Epidermal melanocyte (primary cell): ENCODE measurements around the gene PERM1.

ENCODE experiments used
- DNase-seq: peaks from one replicate; pipeline ENCODE4 v3.0.0; 2011; ENCODE audit warnings: low spot score; ENCODE audit not compliant: insufficient read length

Gene PERM1

GRCh38 chr1:966135-966703 lies 15.7 kb downstream of the PERM1 start, which contains the start of gene PLEKHN1:
Gene PLEKHN1 (plus strand): TSS chr1:966482. CDS start chr1:966532, 50 bp downstream.
- DNase-seq = no peak

GRCh38 chr1:965526-966134 lies 16.3 kb downstream of the PERM1 start:
- no peak for DNase-seq

- no peak for DNase-seq
Observed at GRCh38 chr1:964691-965525, 17.0 kb downstream of the PERM1 start.

- no peak for DNase-seq
Observed at GRCh38 chr1:963746-964525, 18.0 kb downstream of the PERM1 start.

- DNase-seq = no peak
Observed at GRCh38 chr1:963301-963651, 18.6 kb downstream of the PERM1 start.

GRCh38 chr1:962381-963300 lies 19.3 kb downstream of the PERM1 start:
- DNase-seq = no peak

- no peak for DNase-seq
Observed at GRCh38 chr1:961132-961669, 20.7 kb downstream of the PERM1 start.

GRCh38 chr1:960363-961131 lies 21.3 kb downstream of the PERM1 start, which contains the start of gene KLHL17:
Gene KLHL17 (plus strand): TSS chr1:960584. CDS start chr1:960694, 110 bp downstream.
- DNase-seq = peak; percentile 92

GRCh38 chr1:959731-960362 lies 22.0 kb downstream of the PERM1 start:
- no peak for DNase-seq

GRCh38 chr1:958823-959730 lies 22.8 kb downstream of the PERM1 start, which contains the start of gene NOC2L:
Gene NOC2L (minus strand): TSS chr1:959256. CDS start chr1:959240, 16 bp downstream.
- DNase-seq = peak; percentile 94

GRCh38 chr1:956636-957035 lies 25.3 kb downstream of the PERM1 start:
- no peak for DNase-seq

- DNase-seq = no peak
Observed at GRCh38 chr1:955474-955873, 26.4 kb downstream of the PERM1 start.

- no peak for DNase-seq
Observed at GRCh38 chr1:954927-955326, 27.0 kb downstream of the PERM1 start.

- DNase-seq = no peak
Observed at GRCh38 chr1:953524-954320, 28.2 kb downstream of the PERM1 start.

- no peak for DNase-seq
Observed at GRCh38 chr1:952603-953002, 29.3 kb downstream of the PERM1 start.

GRCh38 chr1:952201-952600 lies 29.7 kb downstream of the PERM1 start:
- DNase-seq = no peak

GRCh38 chr1:951364-951763 lies 30.5 kb downstream of the PERM1 start:
- no peak for DNase-seq
